NCI-H1417 (cell line): Measurements from ENCODE around the gene C2orf92.
A peak's percentile ranks its signal among the peaks of the same experiment; 100 is the strongest.
"Not testable (repeated sequence)": the region's sequence is repeated elsewhere in the genome, so short reads cannot be mapped to it uniquely, and the experiment has no call there.

Experiments used
- DNase-seq, 3 experiments: peaks; one replicate each; lab custom pipeline; 2025; lab: John Stamatoyannopoulos, UW

C2orf92 gene

DNA sequence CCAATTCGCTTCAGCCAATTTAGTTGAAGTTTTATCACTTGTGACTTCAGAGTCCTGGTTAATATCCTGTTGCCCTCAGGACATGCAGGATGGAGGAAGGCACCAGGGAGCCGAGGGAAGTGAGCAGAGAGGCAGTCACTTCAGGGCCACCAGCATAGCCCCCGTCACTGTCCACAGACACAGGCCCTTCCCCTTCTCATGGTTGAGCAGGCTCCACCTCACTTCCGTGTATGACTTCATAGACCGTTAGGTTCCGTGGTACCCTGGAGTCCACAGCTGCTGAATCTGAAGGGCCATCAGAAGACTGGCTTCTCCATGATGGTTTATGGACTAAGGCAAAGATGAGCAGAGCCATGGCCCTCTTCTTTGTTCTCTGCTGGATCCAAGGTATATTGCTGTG, at the start of gene C2orf92:
Gene C2orf92, plus strand, starts transcription at position 266 of the 400 bp plus-strand sequence. Its CDS starts 76 bp downstream, at position 342.
- no peak for DNase-seq

DNA sequence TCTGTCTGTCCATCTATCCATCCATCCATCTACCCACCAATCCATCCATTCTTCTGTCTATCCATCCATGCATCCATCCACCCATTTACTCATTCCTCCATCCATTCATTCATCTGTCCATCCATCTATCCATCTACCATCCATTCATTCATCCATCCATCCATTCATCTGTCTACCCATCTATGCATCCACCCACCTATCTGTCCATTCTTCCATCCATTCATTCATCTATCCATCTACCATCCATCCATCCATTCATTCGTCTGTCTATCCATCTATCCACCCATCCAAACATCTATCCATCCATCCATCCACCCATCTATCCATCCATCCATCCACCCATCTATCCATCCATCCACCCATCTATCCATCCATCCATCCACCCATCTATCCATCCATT, 49.0 kb upstream of the C2orf92 start:
- DNase-seq = not testable (repeated sequence)

DNA sequence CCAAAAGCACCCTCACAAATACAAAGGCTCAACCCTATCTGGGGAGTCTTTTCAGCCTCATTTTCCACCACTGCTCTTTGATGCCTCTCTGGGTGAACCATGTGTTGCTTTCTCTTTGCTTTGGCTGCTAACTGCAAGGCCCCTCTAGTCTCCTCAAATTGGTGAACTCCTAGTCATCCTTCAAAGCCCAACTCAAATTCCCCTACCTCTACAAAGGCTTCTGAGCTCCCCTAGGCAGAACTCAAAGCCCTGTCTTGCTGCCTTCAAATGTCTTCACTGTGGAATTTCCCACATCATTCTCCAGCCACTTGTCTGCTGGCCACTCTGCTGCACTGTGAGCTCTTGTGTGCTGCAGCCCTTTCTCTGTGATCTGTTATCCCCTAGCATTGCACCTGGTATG, 46.5 kb upstream of the C2orf92 start:
- not testable (repeated sequence) for DNase-seq

DNA sequence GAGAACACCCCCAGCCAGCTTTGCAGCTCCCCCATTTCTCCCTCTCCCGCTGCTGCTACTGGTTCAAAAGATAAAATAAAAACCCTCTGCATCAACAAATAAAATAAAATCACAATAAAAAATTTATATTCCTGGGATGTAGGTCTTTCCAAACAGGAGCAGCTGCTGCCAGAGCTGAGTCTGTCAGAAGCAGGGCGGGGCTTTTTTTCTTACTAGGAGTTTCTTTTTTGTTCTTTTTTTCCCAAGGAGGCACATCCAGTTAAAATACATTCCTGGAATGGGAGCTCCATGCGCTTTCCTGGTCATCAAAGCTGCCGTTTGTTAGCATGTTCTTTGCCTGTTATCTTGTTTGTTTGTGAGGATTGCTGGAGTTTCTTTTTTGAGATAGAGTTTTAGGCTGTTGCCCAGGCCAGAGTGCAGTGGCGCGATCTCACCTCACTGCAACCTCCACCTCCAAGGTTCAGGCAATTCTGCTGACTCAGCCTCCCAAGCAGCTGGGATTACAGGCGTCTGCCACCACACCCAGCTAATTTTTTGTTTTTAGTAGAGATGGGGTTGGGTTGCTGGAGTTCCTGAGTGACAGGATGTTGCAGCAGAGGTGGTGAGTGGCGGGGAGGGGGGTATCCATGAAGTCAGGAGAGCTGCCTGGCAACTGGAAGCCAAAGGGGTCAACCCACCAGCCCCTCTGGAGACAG, 44.0 kb upstream of the C2orf92 start:
- DNase-seq = not testable (repeated sequence)

- not testable (repeated sequence) for DNase-seq
These were observed 43.5 kb upstream of the C2orf92 start for GRCh38 chr2:97626049-97626430.

DNA sequence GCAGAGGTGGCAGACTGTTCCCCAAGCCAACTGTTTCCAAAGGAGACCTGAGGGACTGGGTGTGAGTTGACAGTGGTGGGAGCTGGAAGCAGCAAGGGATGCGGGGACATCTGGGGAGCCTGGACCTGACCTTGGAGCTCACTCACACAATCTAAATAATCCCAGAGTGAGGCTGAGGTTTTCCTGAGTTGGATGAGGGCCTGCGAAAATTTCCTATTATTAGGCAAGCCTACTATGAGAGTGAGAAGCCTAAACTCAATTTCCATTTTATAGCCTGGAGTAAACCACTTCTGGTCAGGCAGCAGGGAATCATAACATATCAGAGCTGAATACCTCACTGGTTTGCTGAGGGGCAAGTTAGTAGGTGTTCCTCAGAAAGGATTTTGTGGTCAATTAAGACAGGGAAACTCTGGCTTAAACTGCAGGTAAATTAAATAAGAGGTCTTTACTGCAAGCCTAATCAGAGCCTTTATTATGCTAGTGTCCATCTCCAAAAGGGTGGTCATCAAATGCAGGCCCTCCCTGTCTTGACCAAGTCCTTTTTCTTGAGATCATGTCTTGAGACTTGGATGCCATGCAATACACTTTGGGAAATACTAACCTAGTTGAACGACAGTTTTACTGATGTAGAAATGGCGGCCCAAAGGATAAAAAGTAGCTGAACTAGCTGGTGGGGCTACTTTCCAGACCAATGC, 25.3 kb upstream of the C2orf92 start:
- DNase-seq = no peak

- DNase-seq = peak in 1 of 3 experiments; percentile 78
These were observed 24.3 kb upstream of the C2orf92 start for GRCh38 chr2:97645112-97645694.

DNA sequence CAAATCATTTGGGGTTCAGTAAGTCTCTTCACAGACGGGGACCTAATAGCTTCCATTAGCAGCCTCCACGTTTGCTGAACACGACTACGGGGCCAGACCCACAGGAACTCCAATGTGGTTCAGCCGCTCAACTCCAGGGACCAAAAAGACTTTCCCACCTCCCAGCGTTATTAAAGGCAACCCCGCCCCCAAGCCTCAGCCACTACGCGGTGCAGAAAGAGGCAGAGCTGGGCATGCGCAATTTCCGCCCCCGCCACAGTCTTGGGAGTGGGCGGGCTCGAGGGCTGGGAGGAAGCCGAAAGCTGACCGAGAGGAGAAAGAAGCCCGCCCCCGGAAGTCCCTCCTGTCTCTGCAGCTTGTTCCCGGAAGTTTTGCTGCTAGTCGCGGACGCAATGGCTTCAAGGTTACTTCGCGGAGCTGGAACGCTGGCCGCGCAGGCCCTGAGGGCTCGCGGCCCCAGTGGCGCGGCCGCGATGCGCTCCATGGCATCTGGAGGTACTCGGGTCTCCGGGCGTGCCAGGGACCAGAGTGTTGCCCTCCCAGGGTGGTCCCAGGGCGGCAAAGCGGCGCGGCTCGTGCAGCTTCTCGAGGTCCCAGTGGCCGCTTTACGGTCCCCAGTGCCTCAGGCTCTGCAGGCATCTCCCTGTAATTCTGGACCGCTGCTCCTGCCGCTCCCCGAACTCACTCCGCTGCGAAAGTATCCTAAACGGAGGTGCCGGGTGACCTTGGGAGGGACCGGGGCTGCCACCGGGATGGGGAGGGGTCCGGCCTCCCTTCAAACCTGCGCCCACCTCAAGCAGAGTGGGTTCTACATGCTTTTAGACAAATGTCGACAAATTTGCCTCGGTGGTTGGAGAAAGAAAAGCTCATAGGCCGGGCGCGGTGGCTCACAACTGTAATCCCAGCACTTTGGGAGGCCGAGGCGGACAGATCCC, 23.6 kb upstream of the C2orf92 start, which contains the start of gene COX5B:
Gene COX5B, plus strand, starts transcription at position 368 of the 935 bp plus-strand sequence. Its CDS starts 25 bp downstream, at position 393.
- DNase-seq = peak; percentile 97 to 99 (median 98)

GRCh38 chr2:97646977-97647376, 22.5 kb upstream of the C2orf92 start:
- no peak for DNase-seq

GRCh38 chr2:97651114-97651513, 18.4 kb upstream of the C2orf92 start:
- no peak for DNase-seq

GRCh38 chr2:97653473-97653872, 16.0 kb upstream of the C2orf92 start:
- no peak for DNase-seq

- DNase-seq = no peak
These were observed 15.6 kb upstream of the C2orf92 start for GRCh38 chr2:97653874-97654273.

- DNase-seq = no peak
These were observed 15.2 kb upstream of the C2orf92 start for GRCh38 chr2:97654309-97654708.

- DNase-seq = no peak
These were observed 14.7 kb upstream of the C2orf92 start for GRCh38 chr2:97654791-97655190.

DNA sequence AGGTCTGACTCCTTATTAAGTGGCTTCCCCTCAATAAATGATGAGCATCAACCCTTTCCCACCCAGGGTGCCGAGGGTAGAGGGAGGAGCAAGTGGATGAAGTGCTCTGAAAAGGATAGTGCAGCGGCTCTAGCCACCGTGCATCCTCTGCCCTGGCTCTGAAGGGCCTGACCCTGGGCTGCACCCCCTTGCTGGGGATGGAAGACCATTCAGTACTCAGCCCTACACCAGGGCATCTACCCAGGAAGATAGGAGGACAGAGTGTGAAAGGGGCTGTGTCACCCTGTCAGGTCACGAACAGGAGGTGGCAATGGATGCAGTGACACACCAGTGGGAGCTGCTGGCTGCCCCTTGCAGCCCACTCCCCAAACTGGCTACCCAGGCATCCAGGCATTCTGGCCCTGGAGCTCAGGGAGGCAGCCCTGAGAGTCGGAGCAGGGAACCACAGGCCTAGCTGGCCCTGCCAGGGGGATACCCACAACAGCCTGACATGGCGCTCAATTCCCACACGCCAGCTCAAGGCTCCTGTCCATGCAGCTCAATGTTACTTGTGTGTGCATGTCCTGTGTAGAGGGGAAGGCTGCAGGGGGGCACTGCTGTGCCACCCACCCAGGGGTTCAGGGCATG, 13.3 kb upstream of the C2orf92 start:
- DNase-seq = no peak

GRCh38 chr2:97656905-97657587, 12.5 kb upstream of the C2orf92 start:
- no peak for DNase-seq

DNA sequence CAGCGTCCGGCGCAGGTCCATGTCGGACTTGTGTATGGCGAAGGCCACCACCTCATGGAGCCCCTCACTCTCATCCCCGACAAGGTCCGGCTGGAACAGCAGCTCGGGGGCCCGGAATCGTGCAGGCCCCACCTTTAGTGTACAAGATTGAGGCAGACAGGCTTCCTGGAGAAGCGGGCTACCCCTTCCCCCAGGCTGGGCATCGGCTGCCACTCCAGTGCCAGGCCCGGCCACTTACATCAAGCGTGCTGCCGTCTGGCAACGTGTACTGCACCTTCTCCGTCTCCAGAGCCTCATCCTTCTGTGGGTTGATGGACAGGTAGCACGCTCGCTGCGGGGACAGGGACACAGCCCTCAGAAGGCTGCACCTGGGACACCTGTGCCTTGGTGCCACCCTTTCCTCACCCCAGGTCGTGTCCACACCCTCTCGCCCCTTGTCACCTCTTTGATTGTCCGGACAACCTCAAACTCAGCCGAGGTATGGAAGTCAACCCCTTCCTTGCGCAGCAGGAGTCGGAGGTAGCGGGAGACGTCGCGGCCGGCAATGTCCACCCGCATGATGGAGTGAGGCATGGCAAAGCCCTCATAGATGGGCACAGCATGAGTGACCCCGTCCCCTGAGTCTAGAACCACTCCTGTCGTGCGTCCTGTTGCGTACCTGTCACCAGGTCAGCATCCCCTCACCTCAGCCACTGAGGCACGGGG, 11.4 kb upstream of the C2orf92 start:
- no peak for DNase-seq

GRCh38 chr2:97658691-97659157, 10.8 kb upstream of the C2orf92 start:
- DNase-seq = no peak

- no peak for DNase-seq
These were observed 10.1 kb upstream of the C2orf92 start for GRCh38 chr2:97659256-97660043.
